Activated CD8-positive, alpha-beta T cell treated with anti-CD3 and anti-CD28 coated beads, Interleukin-2, amount 10 ng/mL, durations not matched to agents 7 days and 5 days (primary cell): Measurements from ENCODE around the gene SLC16A9. TPM values are rescaled to one million over a fixed set of nuclear protein-coding genes. Genes with fewer than 3 reads are reported as not detected.
"Not testable (repeated sequence)": the region's sequence is repeated elsewhere in the genome, so short reads cannot be mapped to it uniquely, and the experiment has no call there.

Experiments
- ATAC-seq: fragments of 150-1000 bp; cut with Tn5 transposase; one replicate; pipeline ENCODE4 v1.10.0; 2021; ENCODE audit warnings: moderate library complexity
- CTCF ChIA-PET: fragments of 350-600 bp; sonication (Branson Sonifier 250); formaldehyde crosslinking; loops from one replicate; lab custom pipeline; 2021; ENCODE audit warnings: antibody characterized with exemption; lab: Charles Lee
- POLR2A ChIA-PET: fragments of 350-600 bp; sonication (Branson Sonifier 250); formaldehyde crosslinking; loops from one replicate; lab custom pipeline; 2021; ENCODE audit warnings: antibody characterized with exemption; lab: Charles Lee
- DNase-seq: peaks from one replicate; pipeline ENCODE4 v3.0.0-alpha.2; 2020
- H3K27ac Mint-ChIP-seq: one replicate; pipeline ENCODE4 v1.8.0; 2021; ENCODE audit warnings: mild to moderate bottlenecking, mixed read lengths
- H3K27me3 Mint-ChIP-seq: one replicate; pipeline ENCODE4 v1.8.0; 2021; ENCODE audit warnings: low read depth, mixed read lengths
- H3K36me3 Mint-ChIP-seq: one replicate; pipeline ENCODE4 v1.8.0; 2021; ENCODE audit warnings: low read depth, mixed read lengths
- H3K4me1 Mint-ChIP-seq: one replicate; pipeline ENCODE4 v1.8.0; 2021; ENCODE audit warnings: low read depth, mixed read lengths
- H3K4me3 Mint-ChIP-seq: one replicate; pipeline ENCODE4 v1.8.0; 2021; ENCODE audit warnings: mild to moderate bottlenecking, mixed read lengths
- H3K9me3 Mint-ChIP-seq: one replicate; pipeline ENCODE4 v1.8.0; 2022; ENCODE audit warnings: mixed read lengths; ENCODE audit not compliant: insufficient read depth
- total RNA-seq, 2 experiments: library from RNA; stranded (reverse); gene quantifications; one replicate each; pipeline ENCODE4 v1.2.3, GENCODE V29; 2021

SLC16A9 gene
- total RNA-seq, 2 experiments from 2014 or later, result 0.08 to 0.10 TPM

DNA sequence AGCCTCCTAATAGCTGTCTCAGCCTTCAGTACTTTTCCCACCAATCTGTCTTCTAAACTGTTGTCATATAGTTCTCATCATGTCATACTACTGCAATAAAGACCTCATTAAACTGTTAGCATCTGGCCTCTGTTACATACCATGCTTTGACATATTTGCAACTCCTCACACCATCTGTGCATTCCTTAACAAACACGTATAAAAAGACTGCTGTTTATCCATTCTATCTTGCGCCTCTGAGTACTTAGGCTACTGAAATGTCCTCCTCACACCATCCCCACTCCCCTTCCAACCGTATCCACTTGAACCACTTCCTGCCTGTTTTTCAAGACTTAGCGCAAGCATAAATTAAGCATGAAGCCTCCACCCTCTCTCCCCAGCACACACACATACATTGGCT is 41.6 kb downstream of the SLC16A9 start:
- DNase-seq, result no peak

GRCh38 chr10:59666310-59666709 is 43.3 kb downstream of the SLC16A9 start:
- H3K27ac Mint-ChIP-seq, result no peak overlapping the region
- POLR2A ChIA-PET, result no interaction called here
- H3K4me1 Mint-ChIP-seq, result no peaks in the 10 kb centered on the region
- no peaks in the 10 kb centered on the region for H3K36me3 Mint-ChIP-seq
- CTCF ChIA-PET, result no interaction called here
- no peaks in the 10 kb centered on the region for H3K27me3 Mint-ChIP-seq
- DNase-seq (no peak), ATAC-seq (no peak)
- H3K4me3 Mint-ChIP-seq, result no peak overlapping the region
- no peaks in the 10 kb centered on the region for H3K9me3 Mint-ChIP-seq

More for the DNA sequence above, 41.6 kb downstream of the SLC16A9 start:
- POLR2A ChIA-PET, result no interaction called here
- no peak overlapping the region for H3K4me3 Mint-ChIP-seq
- H3K4me1 Mint-ChIP-seq, result no peaks in the 10 kb centered on the region
- H3K27ac Mint-ChIP-seq, result no peak overlapping the region
- no peak for ATAC-seq
- CTCF ChIA-PET, result no interaction called here
- H3K27me3 Mint-ChIP-seq, result no peaks in the 10 kb centered on the region
- no peaks in the 10 kb centered on the region for H3K9me3 Mint-ChIP-seq
- no peaks in the 10 kb centered on the region for H3K36me3 Mint-ChIP-seq

DNA sequence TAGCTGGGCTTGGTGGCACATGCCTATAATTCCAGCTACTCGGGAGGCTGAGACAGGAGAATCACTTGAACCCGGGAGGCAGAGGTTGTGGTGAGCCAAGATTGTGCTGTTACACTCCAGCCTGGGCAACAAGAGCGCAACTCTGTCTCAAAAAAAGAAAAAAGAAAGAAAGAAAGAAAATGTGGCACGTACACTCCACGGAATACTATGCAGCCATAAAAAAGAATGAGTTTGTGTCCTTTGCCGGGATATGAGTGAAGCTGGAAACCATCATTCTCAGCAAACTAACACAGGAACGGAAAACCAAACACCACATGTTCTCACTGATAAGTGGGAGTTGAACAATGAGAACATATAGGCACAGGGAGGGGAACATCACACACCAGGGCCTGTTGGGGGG is 46.4 kb downstream of the SLC16A9 start:
- H3K4me3 Mint-ChIP-seq, H3K4me1 Mint-ChIP-seq, H3K9me3 Mint-ChIP-seq, H3K36me3 Mint-ChIP-seq, DNase-seq, H3K27me3 Mint-ChIP-seq, POLR2A ChIA-PET, H3K27ac Mint-ChIP-seq, ATAC-seq, CTCF ChIA-PET: not testable (repeated sequence)

GRCh38 chr10:59657724-59658123 is 51.9 kb downstream of the SLC16A9 start:
- Mint-ChIP-seq H3K27me3 (no peaks in the 10 kb centered on the region), H3K27ac (no peak overlapping the region), H3K4me1 (peaks cover 9% of the 10 kb centered on the region), H3K4me3 (no peak overlapping the region), H3K9me3 (no peaks in the 10 kb centered on the region), H3K36me3 (no peaks in the 10 kb centered on the region)
- no peak for ATAC-seq
- no peak for DNase-seq
- CTCF ChIA-PET, result no interaction called here
- POLR2A ChIA-PET, result no interaction called here

DNA sequence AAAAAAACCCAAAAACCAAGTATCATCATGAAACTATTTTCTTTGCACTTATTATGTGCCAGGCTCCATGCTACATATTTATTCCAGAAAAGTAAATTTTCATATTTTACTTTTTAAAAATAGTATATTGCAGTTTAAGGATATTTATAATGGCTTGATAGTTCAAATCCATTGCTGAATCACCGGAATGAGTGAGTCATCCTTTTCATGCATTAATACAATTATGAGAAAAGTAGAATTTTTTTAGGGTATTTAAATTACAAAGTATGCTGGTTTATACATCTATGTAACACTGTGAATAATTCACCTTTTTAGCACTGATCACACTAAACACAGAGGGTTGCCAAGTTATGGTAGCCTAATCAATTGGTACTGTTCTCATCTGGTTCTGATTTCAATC is 54.3 kb downstream of the SLC16A9 start:
- no peak overlapping the region for H3K27ac Mint-ChIP-seq
- H3K4me1 Mint-ChIP-seq, result peaks cover 9% of the 10 kb centered on the region
- no peak overlapping the region for H3K4me3 Mint-ChIP-seq
- H3K36me3 Mint-ChIP-seq, result no peaks in the 10 kb centered on the region
- POLR2A ChIA-PET, result interaction anchor here (0.6 kb wide), 1 partner anchor 54 kb away, joined by 3 read pairs; the partner anchor contains the start of gene SLC16A9
- CTCF ChIA-PET, result no interaction called here
- DNase-seq (no peak), ATAC-seq (no peak)
- no peaks in the 10 kb centered on the region for H3K9me3 Mint-ChIP-seq
- no peaks in the 10 kb centered on the region for H3K27me3 Mint-ChIP-seq

DNA sequence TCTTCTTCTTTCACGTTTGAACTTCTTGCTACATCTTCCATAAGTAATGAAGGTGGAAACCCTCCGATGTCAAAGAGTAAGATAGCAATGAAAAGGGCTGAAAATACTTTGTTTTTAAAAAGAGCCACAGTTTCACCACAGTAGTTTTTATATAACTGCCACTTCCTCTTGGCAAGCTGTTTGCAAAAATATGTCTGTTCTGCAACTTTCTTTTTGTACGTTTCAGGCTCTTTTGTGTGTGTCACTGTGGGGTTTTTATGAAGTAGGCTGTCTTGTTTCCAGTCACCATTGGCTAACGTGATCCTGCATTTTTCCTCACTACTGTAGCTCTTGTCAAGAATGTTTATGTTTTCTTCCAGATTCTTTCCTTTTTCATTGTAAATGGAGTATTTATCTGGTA is 55.6 kb downstream of the SLC16A9 start:
- Mint-ChIP-seq H3K9me3 (no peaks in the 10 kb centered on the region), H3K4me1 (peaks cover 9% of the 10 kb centered on the region), H3K36me3 (no peaks in the 10 kb centered on the region), H3K27ac (no peak overlapping the region), H3K27me3 (no peaks in the 10 kb centered on the region), H3K4me3 (no peak overlapping the region)
- POLR2A ChIA-PET, result interaction anchor here (0.9 to 1.2 kb wide), 2 partner anchors 58 to 251 kb away, joined by 4 to 6 read pairs; no protein-coding TSS in a partner anchor
- CTCF ChIA-PET, result interaction anchor here (0.8 to 1.1 kb wide), 2 partner anchors 21 to 28 kb away, joined by 3 to 4 read pairs; no protein-coding TSS in a partner anchor
- no peak for DNase-seq
- ATAC-seq, result no peak

DNA sequence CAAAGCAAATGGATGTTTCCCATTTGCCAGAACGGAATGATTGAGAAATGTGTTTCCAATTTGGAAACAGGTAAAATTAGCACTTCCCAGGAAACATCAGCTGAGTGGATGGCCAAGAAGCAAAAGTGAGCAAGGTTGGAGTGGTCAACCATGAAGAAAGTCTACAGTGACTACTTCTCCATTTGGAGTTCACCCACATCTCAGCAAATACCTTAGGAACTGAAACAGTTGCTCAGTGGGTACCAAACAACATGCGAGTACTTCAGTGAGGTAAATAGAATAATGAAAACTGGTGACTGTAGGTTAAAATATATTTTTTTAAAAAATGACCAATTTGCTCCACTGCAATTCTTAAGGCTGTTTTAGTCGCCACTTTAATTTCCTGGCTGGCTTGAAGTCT is 57.7 kb downstream of the SLC16A9 start:
- Mint-ChIP-seq H3K4me1 (peaks cover 16% of the 10 kb centered on the region), H3K27ac (no peak overlapping the region)

GRCh38 chr10:59649606-59650346 is 59.9 kb downstream of the SLC16A9 start:
- Mint-ChIP-seq H3K9me3 (peaks cover 13% of the 10 kb centered on the region), H3K27ac (no peak overlapping the region)

More for the DNA sequence above, 57.7 kb downstream of the SLC16A9 start:
- ATAC-seq (no peak), DNase-seq (no peak)
- ChIA-PET POLR2A (no interaction called here), CTCF (no interaction called here)
- H3K36me3 Mint-ChIP-seq, result no peaks in the 10 kb centered on the region
- H3K27me3 Mint-ChIP-seq, result no peaks in the 10 kb centered on the region
- H3K4me3 Mint-ChIP-seq, result no peak overlapping the region
- peaks cover 4% of the 10 kb centered on the region for H3K9me3 Mint-ChIP-seq

GRCh38 chr10:59648711-59649201 is 60.9 kb downstream of the SLC16A9 start:
- CTCF ChIA-PET, result interaction anchor here (1.0 kb wide), 1 partner anchor 26 kb away, joined by 3 read pairs; no protein-coding TSS in a partner anchor
- DNase-seq (no peak), ATAC-seq (no peak)
- H3K4me3 Mint-ChIP-seq, result no peak overlapping the region
- H3K4me1 Mint-ChIP-seq, result peaks cover 10% of the 10 kb centered on the region
- H3K27ac Mint-ChIP-seq, result no peak overlapping the region
- H3K9me3 Mint-ChIP-seq, result peaks cover 13% of the 10 kb centered on the region
- POLR2A ChIA-PET, result no interaction called here
- H3K36me3 Mint-ChIP-seq, result peaks cover 2% of the 10 kb centered on the region
- H3K27me3 Mint-ChIP-seq, result no peaks in the 10 kb centered on the region

More at GRCh38 chr10:59649606-59650346, 59.9 kb downstream of the SLC16A9 start:
- H3K4me3 Mint-ChIP-seq, result no peak overlapping the region
- no peak for DNase-seq
- H3K27me3 Mint-ChIP-seq, result no peaks in the 10 kb centered on the region
- ATAC-seq, result no peak
- peaks cover 16% of the 10 kb centered on the region for H3K4me1 Mint-ChIP-seq
- ChIA-PET CTCF (no interaction called here), POLR2A (no interaction called here)
- H3K36me3 Mint-ChIP-seq, result peaks cover 2% of the 10 kb centered on the region

- Mint-ChIP-seq H3K9me3 (peaks cover 13% of the 10 kb centered on the region), H3K27me3 (peaks cover 8% of the 10 kb centered on the region), H3K4me3 (no peak overlapping the region), H3K27ac (no peak overlapping the region), H3K4me1 (peaks cover 6% of the 10 kb centered on the region), H3K36me3 (peaks cover 2% of the 10 kb centered on the region)
- DNase-seq (no peak), ATAC-seq (no peak)
- ChIA-PET POLR2A (no interaction called here), CTCF (no interaction called here)
Measured at GRCh38 chr10:59644841-59645240, 64.8 kb downstream of the SLC16A9 start.

- H3K4me1 Mint-ChIP-seq, POLR2A ChIA-PET, H3K9me3 Mint-ChIP-seq, CTCF ChIA-PET, H3K27me3 Mint-ChIP-seq, H3K36me3 Mint-ChIP-seq, DNase-seq, H3K4me3 Mint-ChIP-seq, H3K27ac Mint-ChIP-seq, ATAC-seq: not testable (repeated sequence)
Measured at GRCh38 chr10:59641688-59642087, 68.0 kb downstream of the SLC16A9 start.

GRCh38 chr10:59635502-59636290 is 74.0 kb downstream of the SLC16A9 start:
- Mint-ChIP-seq H3K4me3 (no peak overlapping the region), H3K9me3 (no peaks in the 10 kb centered on the region), H3K36me3 (no peaks in the 10 kb centered on the region), H3K4me1 (no peaks in the 10 kb centered on the region), H3K27me3 (peaks cover 20% of the 10 kb centered on the region), H3K27ac (no peak overlapping the region)
- ChIA-PET POLR2A (no interaction called here), CTCF (no interaction called here)
- no peak for DNase-seq
- ATAC-seq, result no peak
